CD4-positive, alpha-beta T cell (primary cell): Measurements from ENCODE around the gene SPTBN4. TPM values are rescaled to one million over a fixed set of nuclear protein-coding genes. Genes with fewer than 3 reads are reported as not detected.

Source experiments
- ATAC-seq: fragments of 200-7000 bp; cut with Tn5 transposase; one replicate; pipeline ENCODE4 v1.10.0; 2022; ENCODE audit warnings: mild to moderate bottlenecking; ENCODE audit not compliant: poor library complexity
- CTCF ChIA-PET: fragments of 350-600 bp; sonication (Branson Sonifier 250); formaldehyde crosslinking; loops from one replicate; lab custom pipeline; 2021; ENCODE audit warnings: antibody characterized with exemption, inconsistent platforms; lab: Charles Lee
- POLR2A ChIA-PET: fragments of 350-600 bp; sonication (Branson Sonifier 250); formaldehyde crosslinking; loops from one replicate; lab custom pipeline; 2021; ENCODE audit warnings: antibody characterized with exemption, inconsistent platforms; lab: Charles Lee
- DNase-seq, 14 experiments: peaks; one replicate each; pipeline ENCODE4 v3.0.0-alpha.2; 2013 to 2020; ENCODE audit warnings: mixed read lengths in 2 of 14
- H3K27ac ChIP-seq, 2 donors: one replicate each; pipeline versions ENCODE4 v1.5.1 to v1.7.0; 2013; ENCODE audit warnings: low read length in 2 of 2, low read depth in 1 of 2, mild to moderate bottlenecking in 1 of 2
- H3K27me3 ChIP-seq, 2 experiments: 1 replicate in 1 of 2; 2 replicates in 1 of 2; pipeline versions ENCODE4 v1.6.1 to v1.7.0; 2013; ENCODE audit warnings: low read length in 2 of 2, control low read depth in 1 of 2, mild to moderate bottlenecking in 1 of 2, moderate library complexity in 1 of 2; ENCODE audit not compliant: insufficient read depth in 2 of 2, control insufficient read depth in 1 of 2
- H3K36me3 ChIP-seq: one replicate; pipeline ENCODE4 v1.6.1; 2013; ENCODE audit warnings: low read length, control low read depth; ENCODE audit not compliant: insufficient read depth
- H3K4me1 ChIP-seq: one replicate; pipeline ENCODE4 v1.6.1; 2013; ENCODE audit warnings: low read length, control low read depth; ENCODE audit not compliant: insufficient read depth
- H3K4me3 ChIP-seq: one replicate; pipeline ENCODE4 v1.5.1; 2013; ENCODE audit warnings: mild to moderate bottlenecking, low read length, moderate library complexity
- H3K9me3 ChIP-seq, 2 experiments: 1 replicate in 1 of 2; 2 replicates in 1 of 2; pipeline versions ENCODE4 v1.6.1 to v1.7.0; 2013; ENCODE audit warnings: low read length in 2 of 2, mild to moderate bottlenecking in 2 of 2, control low read depth in 1 of 2, moderate library complexity in 1 of 2; ENCODE audit not compliant: control insufficient read depth in 1 of 2, insufficient read depth in 1 of 2
- H3K27ac Mint-ChIP-seq: one replicate; pipeline ENCODE4 v1.8.0; 2020; ENCODE audit warnings: mixed read lengths
- H3K27me3 Mint-ChIP-seq: one replicate; pipeline ENCODE4 v1.8.0; 2021; ENCODE audit warnings: mixed read lengths
- H3K36me3 Mint-ChIP-seq: one replicate; pipeline ENCODE4 v1.8.0; 2021; ENCODE audit warnings: low read depth, mixed read lengths
- H3K4me1 Mint-ChIP-seq: one replicate; pipeline ENCODE4 v1.8.0; 2021; ENCODE audit warnings: low read depth, mixed read lengths
- H3K4me3 Mint-ChIP-seq: one replicate; pipeline ENCODE4 v1.8.0; 2020; ENCODE audit warnings: mild to moderate bottlenecking, mixed read lengths
- H3K9me3 Mint-ChIP-seq: one replicate; pipeline ENCODE4 v1.8.0; 2020; ENCODE audit warnings: mixed read lengths
- intact Hi-C, 2 experiments: fragments of 100-400 bp; cut with DNase I in 1 of 2; cut with micrococcal nuclease in 1 of 2; formaldehyde crosslinking; loops; one replicate each; pipeline versions ENCODE4 v1.15.1 to v1.9.0; 2023 to 2025; cut with DNase I, micrococcal nuclease
- total RNA-seq, 174 experiments: library from RNA in 2 of 174; stranded (reverse) in 2 of 174; gene quantifications; one replicate each; pipeline ENCODE4 v1.2.3 and lab custom pipeline; 2021 to 2026
- TF ChIP-seq, protein P1 (sequence below): fragments of 200-600 bp; IDR thresholded peaks from one replicate; pipeline ENCODE4 v1.8.0; 2022; ENCODE audit warnings: antibody characterized with exemption, mild to moderate bottlenecking

SPTBN4 gene
- total RNA-seq, 2 experiments from 2014 or later, result 0.59 to 0.88 TPM

DNA sequence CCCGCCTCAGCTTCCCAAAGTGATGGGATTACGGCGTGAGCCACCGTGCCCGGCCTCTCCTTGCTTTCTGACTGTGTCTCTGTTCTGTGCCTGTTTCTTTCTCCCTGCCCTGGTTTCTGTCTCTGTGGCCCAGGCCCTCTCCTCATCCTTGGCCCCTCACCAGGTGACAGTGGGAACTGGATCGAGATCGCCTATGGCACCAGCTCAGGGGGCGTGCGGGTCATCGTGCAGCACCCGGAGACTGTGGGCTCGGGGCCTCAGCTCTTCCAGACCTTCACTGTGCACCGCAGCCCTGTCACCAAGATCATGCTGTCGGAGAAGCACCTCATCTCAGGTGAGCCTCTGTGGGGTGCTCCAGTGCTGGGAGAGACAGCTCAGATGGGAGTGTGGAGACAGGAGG lies 119.8 kb downstream of the SPTBN4 start:
- CTCF ChIA-PET, result interaction anchor here (0.8 kb wide), 1 partner anchor 48 kb away, joined by 3 read pairs; no protein-coding TSS in a partner anchor
- Histone ChIP-seq H3K4me1 (no peaks in the 10 kb centered on the region), H3K4me3 (no peak overlapping the region), H3K9me3 (no peaks in the 10 kb centered on the region), H3K27me3 (no peaks in the 10 kb centered on the region), H3K27ac (no peak overlapping the region), H3K36me3 (peaks cover 70% of the 10 kb centered on the region)
- POLR2A ChIA-PET, result no interaction called here
- ATAC-seq, result no peak
- H3K36me3 Mint-ChIP-seq, result peaks cover 77% of the 10 kb centered on the region
- H3K9me3 Mint-ChIP-seq, result no peaks in the 10 kb centered on the region
- no peaks in the 10 kb centered on the region for H3K4me1 Mint-ChIP-seq
- no peak overlapping the region for H3K4me3 Mint-ChIP-seq
- H3K27me3 Mint-ChIP-seq, result no peaks in the 10 kb centered on the region
- TF ChIP-seq, protein P1, sequence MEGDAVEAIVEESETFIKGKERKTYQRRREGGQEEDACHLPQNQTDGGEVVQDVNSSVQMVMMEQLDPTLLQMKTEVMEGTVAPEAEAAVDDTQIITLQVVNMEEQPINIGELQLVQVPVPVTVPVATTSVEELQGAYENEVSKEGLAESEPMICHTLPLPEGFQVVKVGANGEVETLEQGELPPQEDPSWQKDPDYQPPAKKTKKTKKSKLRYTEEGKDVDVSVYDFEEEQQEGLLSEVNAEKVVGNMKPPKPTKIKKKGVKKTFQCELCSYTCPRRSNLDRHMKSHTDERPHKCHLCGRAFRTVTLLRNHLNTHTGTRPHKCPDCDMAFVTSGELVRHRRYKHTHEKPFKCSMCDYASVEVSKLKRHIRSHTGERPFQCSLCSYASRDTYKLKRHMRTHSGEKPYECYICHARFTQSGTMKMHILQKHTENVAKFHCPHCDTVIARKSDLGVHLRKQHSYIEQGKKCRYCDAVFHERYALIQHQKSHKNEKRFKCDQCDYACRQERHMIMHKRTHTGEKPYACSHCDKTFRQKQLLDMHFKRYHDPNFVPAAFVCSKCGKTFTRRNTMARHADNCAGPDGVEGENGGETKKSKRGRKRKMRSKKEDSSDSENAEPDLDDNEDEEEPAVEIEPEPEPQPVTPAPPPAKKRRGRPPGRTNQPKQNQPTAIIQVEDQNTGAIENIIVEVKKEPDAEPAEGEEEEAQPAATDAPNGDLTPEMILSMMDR, result no peak
- intact Hi-C loops, result no loop called here
- DNase-seq, result no peak
- H3K27ac Mint-ChIP-seq, result no peak overlapping the region

DNA sequence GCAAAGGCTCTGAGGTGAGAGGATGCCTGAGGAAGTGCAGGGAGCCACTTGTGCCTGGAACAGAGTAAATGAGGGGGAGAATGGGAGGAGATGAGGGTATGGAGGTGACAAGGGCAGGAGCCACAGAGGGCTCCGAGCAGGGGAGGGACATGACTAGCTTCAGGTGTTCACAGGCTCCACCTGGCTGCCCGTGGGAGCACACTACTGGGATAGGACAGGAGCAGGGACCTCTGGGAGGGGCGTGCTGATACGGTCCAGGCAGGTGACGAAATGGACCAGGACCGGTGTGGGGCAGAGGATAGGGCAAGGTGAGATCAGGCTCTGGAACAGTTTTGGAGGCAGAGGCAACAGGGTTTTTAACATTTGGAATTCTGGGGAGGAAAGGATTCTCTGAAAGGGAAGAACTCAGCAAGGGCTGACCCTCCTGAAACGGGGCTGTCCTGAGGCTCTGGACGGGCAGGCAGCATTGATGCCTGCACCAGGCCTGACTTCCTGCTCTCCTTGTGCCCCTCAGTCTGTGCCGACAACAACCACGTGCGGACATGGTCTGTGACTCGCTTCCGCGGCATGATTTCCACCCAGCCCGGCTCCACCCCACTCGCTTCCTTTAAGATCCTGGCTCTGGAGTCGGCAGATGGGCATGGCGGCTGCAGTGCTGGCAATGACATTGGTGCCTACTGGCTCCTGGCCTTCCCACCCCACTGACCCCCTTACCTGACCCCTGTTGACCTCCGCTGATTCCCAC lies 121.5 kb downstream of the SPTBN4 start:
- TF ChIP-seq, protein P1, result no peak
- peaks cover 55% of the 10 kb centered on the region for H3K36me3 ChIP-seq
- Mint-ChIP-seq H3K27me3 (no peaks in the 10 kb centered on the region), H3K4me3 (no peak overlapping the region), H3K36me3 (peaks cover 67% of the 10 kb centered on the region), H3K9me3 (no peaks in the 10 kb centered on the region), H3K4me1 (no peaks in the 10 kb centered on the region), H3K27ac (no peak overlapping the region)
- no peaks in the 10 kb centered on the region for H3K4me1 ChIP-seq
- ATAC-seq, result no peak
- H3K27me3 ChIP-seq, result no peaks in the 10 kb centered on the region
- no peaks in the 10 kb centered on the region for H3K9me3 ChIP-seq
- no peak for DNase-seq
- no peak overlapping the region for H3K4me3 ChIP-seq
- intact Hi-C loops, result no loop called here
- ChIA-PET POLR2A (no interaction called here), CTCF (no interaction called here)
- H3K27ac ChIP-seq, result no peak overlapping the region

DNA sequence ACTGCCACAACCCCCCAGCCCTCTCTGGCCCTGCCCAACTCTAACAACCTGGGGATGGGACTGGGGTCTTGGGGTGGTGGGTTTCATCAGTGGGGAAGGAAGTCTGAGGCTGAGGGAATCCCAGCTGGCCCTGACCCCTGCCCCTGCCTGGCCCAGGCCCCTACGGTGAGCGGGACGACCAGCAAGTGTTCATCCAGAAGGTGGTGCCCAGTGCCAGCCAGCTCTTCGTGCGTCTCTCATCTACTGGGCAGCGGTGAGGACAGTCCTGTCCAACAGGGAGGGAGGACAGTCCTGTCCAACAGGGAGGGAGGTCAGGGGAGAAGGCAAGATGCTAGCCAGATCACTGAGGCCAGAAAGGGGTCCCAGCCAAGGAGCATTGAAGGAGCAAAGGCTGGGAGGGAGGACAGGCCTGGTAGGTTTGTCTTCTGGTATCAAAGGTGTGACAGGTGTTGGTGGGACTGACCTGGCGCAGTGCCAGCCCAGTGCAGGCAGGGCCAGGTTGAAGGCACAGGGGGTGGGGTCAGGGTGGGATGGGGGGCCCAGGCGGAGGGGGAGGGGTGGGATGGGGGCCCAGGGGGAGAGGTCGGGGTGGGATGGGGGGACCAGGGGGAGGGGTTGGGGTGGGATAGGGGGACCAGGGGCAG lies 122.2 kb downstream of the SPTBN4 start:
- H3K27ac ChIP-seq, result no peak overlapping the region
- no peak for DNase-seq
- H3K9me3 ChIP-seq, result no peaks in the 10 kb centered on the region
- H3K36me3 Mint-ChIP-seq, result peaks cover 61% of the 10 kb centered on the region
- H3K9me3 Mint-ChIP-seq, result no peaks in the 10 kb centered on the region
- H3K4me3 ChIP-seq, result no peak overlapping the region
- no peak overlapping the region for H3K4me3 Mint-ChIP-seq
- TF ChIP-seq, protein P1, result no peak
- H3K36me3 ChIP-seq, result peaks cover 50% of the 10 kb centered on the region
- POLR2A ChIA-PET, result no interaction called here
- intact Hi-C loops, result no loop called here
- peaks cover 1% of the 10 kb centered on the region for H3K27me3 Mint-ChIP-seq
- H3K4me1 ChIP-seq, result peaks cover under 1% of the 10 kb centered on the region
- H3K27me3 ChIP-seq, result no peaks in the 10 kb centered on the region
- H3K27ac Mint-ChIP-seq, result no peak overlapping the region
- H3K4me1 Mint-ChIP-seq, result peaks cover under 1% of the 10 kb centered on the region
- CTCF ChIA-PET, result no interaction called here
- no peak for ATAC-seq
